NCI-H345 (cell line): ENCODE data around the gene AGTPBP1.
"Not testable (repeated sequence)": the region's sequence is repeated elsewhere in the genome, so short reads cannot be mapped to it uniquely, and the experiment has no call there.

Experiments
- DNase-seq: peaks from one replicate; lab custom pipeline; 2025; lab: John Stamatoyannopoulos, UW

The AGTPBP1 gene

GRCh38 chr9:85719411-85719810 lies 22.3 kb downstream of the AGTPBP1 start:
- DNase-seq, result not testable (repeated sequence)

GRCh38 chr9:85717818-85718217 lies 23.9 kb downstream of the AGTPBP1 start:
- not testable (repeated sequence) for DNase-seq

GRCh38 chr9:85717220-85717619 lies 24.5 kb downstream of the AGTPBP1 start:
- no peak for DNase-seq

- no peak for DNase-seq
Measured at GRCh38 chr9:85716031-85716877, 25.5 kb downstream of the AGTPBP1 start.

- DNase-seq, result no peak
Measured at GRCh38 chr9:85715587-85715986, 26.2 kb downstream of the AGTPBP1 start.

- no peak for DNase-seq
Measured at GRCh38 chr9:85713897-85714296, 27.9 kb downstream of the AGTPBP1 start.

GRCh38 chr9:85704744-85705143 lies 37.0 kb downstream of the AGTPBP1 start:
- no peak for DNase-seq

- no peak for DNase-seq
Measured at GRCh38 chr9:85703398-85703797, 38.4 kb downstream of the AGTPBP1 start.

GRCh38 chr9:85702726-85703289 lies 38.9 kb downstream of the AGTPBP1 start:
- no peak for DNase-seq

- no peak for DNase-seq
Measured at GRCh38 chr9:85702191-85702590, 39.6 kb downstream of the AGTPBP1 start.

- no peak for DNase-seq
Measured at GRCh38 chr9:85700330-85700729, 41.4 kb downstream of the AGTPBP1 start.

GRCh38 chr9:85688361-85688760 lies 53.4 kb downstream of the AGTPBP1 start:
- no peak for DNase-seq

GRCh38 chr9:85685081-85685480 lies 56.7 kb downstream of the AGTPBP1 start:
- DNase-seq, result no peak

- DNase-seq, result no peak
Measured at GRCh38 chr9:85676790-85677189, 65.0 kb downstream of the AGTPBP1 start.

- DNase-seq, result no peak
Measured at GRCh38 chr9:85667374-85667773, 74.4 kb downstream of the AGTPBP1 start.

- no peak for DNase-seq
Measured at GRCh38 chr9:85666086-85666485, 75.7 kb downstream of the AGTPBP1 start.

GRCh38 chr9:85662573-85662972 lies 79.2 kb downstream of the AGTPBP1 start:
- DNase-seq, result no peak

GRCh38 chr9:85658716-85659115 lies 83.0 kb downstream of the AGTPBP1 start:
- no peak for DNase-seq

GRCh38 chr9:85653153-85653552 lies 88.6 kb downstream of the AGTPBP1 start:
- no peak for DNase-seq

- no peak for DNase-seq
Measured at GRCh38 chr9:85647571-85647970, 94.2 kb downstream of the AGTPBP1 start.

GRCh38 chr9:85645909-85646627 lies 95.7 kb downstream of the AGTPBP1 start:
- DNase-seq, result no peak

- DNase-seq, result no peak
Measured at GRCh38 chr9:85640425-85640824, 101.3 kb downstream of the AGTPBP1 start.

- DNase-seq, result no peak
Measured at GRCh38 chr9:85639675-85640186, 102.0 kb downstream of the AGTPBP1 start.
